ENCODE measurements around the gene ERBB3. TPM values are rescaled to one million over a fixed set of nuclear protein-coding genes. Genes with fewer than 3 reads are reported as not detected.

The ERBB3 gene
- total RNA-seq, 6 experiments from 2014 or later, result 39.1 to 139 (median 66.9) TPM

DNA sequence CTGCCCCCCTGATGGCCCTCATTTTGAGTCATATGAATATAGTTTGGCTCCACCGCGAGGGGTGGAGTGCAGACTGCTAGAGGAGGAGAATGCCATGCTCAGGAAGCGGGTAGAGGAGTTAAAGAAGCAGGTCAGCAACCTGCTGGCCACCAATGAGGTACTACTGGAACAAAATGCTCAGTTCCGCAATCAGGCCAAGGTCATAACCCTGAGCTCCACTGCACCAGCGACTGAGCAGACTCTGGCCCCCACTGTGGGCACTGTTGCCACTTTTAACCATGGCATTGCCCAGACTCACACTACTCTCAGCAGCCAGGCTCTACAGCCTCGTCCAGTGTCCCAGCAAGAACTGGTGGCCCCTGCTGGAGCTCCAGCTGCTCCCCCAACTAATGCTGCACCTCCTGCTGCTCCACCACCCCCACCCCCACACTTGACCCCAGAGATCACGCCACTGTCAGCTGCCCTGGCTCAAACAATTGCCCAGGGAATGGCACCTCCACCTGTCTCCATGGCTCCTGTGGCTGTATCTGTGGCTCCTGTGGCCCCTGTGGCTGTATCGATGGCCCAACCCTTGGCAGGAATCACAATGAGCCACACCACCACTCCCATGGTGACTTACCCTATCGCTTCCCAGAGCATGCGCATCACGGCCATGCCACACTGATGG is 41.4 kb downstream of the ERBB3 start:
- peak; percentile 27 to 61 (median 52) for ATAC-seq
- Histone ChIP-seq H3K27me3 (no peaks in the 10 kb centered on the region), H3K36me3 (no peaks in the 10 kb centered on the region), H3K27ac (peak overlapping the region; percentile 19 to 82 (median 75)), H3K4me3 (no peak overlapping the region), H3K4me1 (peaks cover 0 to 61% (median 21%) of the 10 kb centered on the region in 4 donors), H3K9me3 (no peaks in the 10 kb centered on the region)
- TF ChIP-seq, protein P1, sequence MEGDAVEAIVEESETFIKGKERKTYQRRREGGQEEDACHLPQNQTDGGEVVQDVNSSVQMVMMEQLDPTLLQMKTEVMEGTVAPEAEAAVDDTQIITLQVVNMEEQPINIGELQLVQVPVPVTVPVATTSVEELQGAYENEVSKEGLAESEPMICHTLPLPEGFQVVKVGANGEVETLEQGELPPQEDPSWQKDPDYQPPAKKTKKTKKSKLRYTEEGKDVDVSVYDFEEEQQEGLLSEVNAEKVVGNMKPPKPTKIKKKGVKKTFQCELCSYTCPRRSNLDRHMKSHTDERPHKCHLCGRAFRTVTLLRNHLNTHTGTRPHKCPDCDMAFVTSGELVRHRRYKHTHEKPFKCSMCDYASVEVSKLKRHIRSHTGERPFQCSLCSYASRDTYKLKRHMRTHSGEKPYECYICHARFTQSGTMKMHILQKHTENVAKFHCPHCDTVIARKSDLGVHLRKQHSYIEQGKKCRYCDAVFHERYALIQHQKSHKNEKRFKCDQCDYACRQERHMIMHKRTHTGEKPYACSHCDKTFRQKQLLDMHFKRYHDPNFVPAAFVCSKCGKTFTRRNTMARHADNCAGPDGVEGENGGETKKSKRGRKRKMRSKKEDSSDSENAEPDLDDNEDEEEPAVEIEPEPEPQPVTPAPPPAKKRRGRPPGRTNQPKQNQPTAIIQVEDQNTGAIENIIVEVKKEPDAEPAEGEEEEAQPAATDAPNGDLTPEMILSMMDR (IDR thresholded peaks at IDR 0.05), result peak in 1 of 4 donors; percentile 4
- TF ChIP-seq POLR2A (IDR thresholded peaks at IDR 0.05), result peak; percentile 42
- intact Hi-C loops (cut with DNase I), result no loop called here
- WGBS (ENCODE audit: insufficient coverage, low coverage, low lambda C conversion rate, missing lambda C conversion rate), result 100% methylated on average over 1 of the region's 11 CpGs
- peak; percentile 68 to 94 (median 88) for DNase-seq

DNA sequence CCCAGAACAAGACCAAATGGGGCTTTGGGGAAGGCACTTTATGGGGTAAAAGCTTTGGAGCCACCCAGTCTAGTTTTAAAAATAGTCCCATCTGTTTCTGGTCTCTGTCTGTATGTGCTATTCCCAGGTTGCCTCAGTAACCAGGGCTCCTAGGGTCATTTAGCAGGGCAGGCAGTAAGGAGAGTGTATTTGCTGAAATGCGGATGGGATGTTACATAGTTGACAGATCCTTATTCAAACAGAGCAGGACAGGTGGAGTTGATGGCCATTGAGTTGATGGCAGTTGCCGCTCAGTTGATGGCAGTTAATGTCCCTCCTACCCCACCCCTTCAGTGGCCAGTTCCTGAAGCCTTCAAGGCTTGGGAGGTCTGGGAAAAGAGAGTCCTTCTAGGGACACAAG is 42.7 kb downstream of the ERBB3 start:
- whole genome bisulfite sequencing (ENCODE audit: insufficient coverage, low coverage, low lambda C conversion rate, missing lambda C conversion rate), result 50% methylated on average over 1 of the region's 2 CpGs
- intact Hi-C loops (cut with DNase I), result no loop called here
- no peaks in the 10 kb centered on the region for H3K36me3 ChIP-seq
- H3K4me1 ChIP-seq, result peaks cover 0 to 73% (median 30%) of the 10 kb centered on the region in 4 donors
- peak in 3 of 4 donors; percentile 14 to 51 (median 36) for ATAC-seq
- TF ChIP-seq POLR2A (IDR thresholded peaks at IDR 0.05), result no peak
- TF ChIP-seq, protein P1 (IDR thresholded peaks at IDR 0.05), result no peak
- no peak overlapping the region for H3K4me3 ChIP-seq
- no peaks in the 10 kb centered on the region for H3K27me3 ChIP-seq
- H3K9me3 ChIP-seq, result no peaks in the 10 kb centered on the region
- peak overlapping the region in 2 of 3 donors; percentile 75 to 82 for H3K27ac ChIP-seq
- DNase-seq, result peak in 1 of 3 donors; percentile 60

DNA sequence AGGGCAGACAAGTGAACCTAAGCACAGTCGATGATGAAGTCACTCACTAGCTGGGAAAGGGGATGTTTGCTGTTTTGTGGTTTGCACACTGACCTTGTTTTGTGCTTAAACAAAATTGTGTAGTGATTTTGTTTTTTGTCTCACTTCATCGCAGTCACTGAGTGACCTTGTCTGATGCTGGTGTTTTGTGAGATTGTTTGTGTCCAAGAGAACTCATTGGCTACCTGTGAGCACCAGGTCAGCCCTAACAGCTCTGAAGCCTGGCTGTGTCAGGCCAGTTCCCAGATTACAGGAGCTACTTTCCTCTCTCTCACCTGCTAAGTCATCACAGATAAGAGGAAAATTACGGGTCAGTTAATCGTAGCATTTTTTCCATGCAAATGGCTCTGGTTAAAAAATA is 44.2 kb downstream of the ERBB3 start:
- no peaks in the 10 kb centered on the region for H3K27me3 ChIP-seq
- no peak overlapping the region for H3K4me3 ChIP-seq
- peak overlapping the region in 1 of 3 donors; percentile 82 for H3K27ac ChIP-seq
- no peak for TF ChIP-seq POLR2A (IDR thresholded peaks at IDR 0.05)
- TF ChIP-seq, protein P1 (IDR thresholded peaks at IDR 0.05), result no peak
- intact Hi-C loops (cut with DNase I), result no loop called here
- peaks cover 0 to 68% (median 27%) of the 10 kb centered on the region in 4 donors for H3K4me1 ChIP-seq
- DNase-seq (no peak), ATAC-seq (no peak)
- H3K36me3 ChIP-seq, result no peaks in the 10 kb centered on the region
- 40% methylated on average over 4 of the region's 4 CpGs for WGBS (ENCODE audit: insufficient coverage, low coverage, low lambda C conversion rate, missing lambda C conversion rate)
- no peaks in the 10 kb centered on the region for H3K9me3 ChIP-seq

DNA sequence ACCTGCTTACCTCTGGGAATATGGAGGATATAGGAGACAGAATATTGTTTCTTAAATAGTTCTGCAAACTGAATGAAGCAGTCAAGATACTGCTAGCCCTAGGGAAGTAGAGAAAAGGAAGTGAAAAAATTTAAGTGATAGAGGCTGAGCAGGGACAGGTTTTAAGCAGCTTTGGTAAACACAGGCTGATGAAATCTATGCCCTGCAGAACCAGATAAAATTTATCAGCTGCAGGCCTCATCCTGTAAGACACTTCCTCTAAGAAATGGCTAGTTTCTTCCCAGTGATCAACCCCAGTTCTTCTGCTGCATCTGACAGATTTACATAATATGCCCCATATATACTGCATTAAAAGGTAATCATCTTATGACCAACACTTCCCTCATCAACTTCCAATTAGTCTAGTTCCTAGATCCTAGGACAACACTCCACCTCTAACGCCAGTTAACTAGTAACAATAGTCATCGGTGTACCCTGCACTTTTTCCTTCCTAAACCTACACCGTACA is 46.8 kb downstream of the ERBB3 start:
- Histone ChIP-seq H3K4me3 (no peak overlapping the region), H3K36me3 (peaks cover 0 to 13% (median 7%) of the 10 kb centered on the region in 4 donors), H3K4me1 (peaks cover 0 to 54% (median 15%) of the 10 kb centered on the region in 4 donors), H3K9me3 (no peaks in the 10 kb centered on the region), H3K27me3 (no peaks in the 10 kb centered on the region), H3K27ac (peak overlapping the region; percentile 56 to 77 (median 70))
- ATAC-seq (no peak), DNase-seq (no peak)
- intact Hi-C loops (cut with DNase I), result loop anchor here in 1 of 2 donors (5.0 kb wide), 1 partner anchor 61 kb away; the partner anchor contains the start of gene SMARCC2
- WGBS (ENCODE audit: insufficient coverage, low coverage, low lambda C conversion rate, missing lambda C conversion rate), result 14% methylated on average over 3 of the region's 3 CpGs
- TF ChIP-seq, protein P1 (IDR thresholded peaks at IDR 0.05), result no peak
- TF ChIP-seq POLR2A (IDR thresholded peaks at IDR 0.05), result no peak

All from right lobe of liver (tissue), 6 donors.